ENCODE data around the gene DICER1.

DNA sequence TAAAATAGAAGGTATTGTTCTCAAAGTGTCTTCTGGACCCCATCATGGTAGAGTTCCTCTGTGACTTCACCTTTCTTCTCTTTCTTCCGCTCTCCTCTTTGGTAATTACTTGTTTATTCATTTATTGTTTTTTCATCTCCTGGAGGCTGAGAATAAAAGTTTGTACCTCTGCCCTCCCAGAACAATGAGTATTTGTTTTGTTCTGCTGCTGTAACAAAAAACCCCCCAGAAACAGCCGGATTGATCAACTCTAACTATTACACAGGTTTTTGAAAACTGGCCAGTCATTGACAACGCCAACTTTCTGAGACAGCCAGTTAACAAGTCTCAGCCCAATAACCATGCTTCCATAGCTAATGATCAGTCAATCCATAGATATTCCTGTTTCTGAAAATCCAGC, 8.2 kb upstream of the DICER1 start:
- TF ChIP-seq, protein P1, sequence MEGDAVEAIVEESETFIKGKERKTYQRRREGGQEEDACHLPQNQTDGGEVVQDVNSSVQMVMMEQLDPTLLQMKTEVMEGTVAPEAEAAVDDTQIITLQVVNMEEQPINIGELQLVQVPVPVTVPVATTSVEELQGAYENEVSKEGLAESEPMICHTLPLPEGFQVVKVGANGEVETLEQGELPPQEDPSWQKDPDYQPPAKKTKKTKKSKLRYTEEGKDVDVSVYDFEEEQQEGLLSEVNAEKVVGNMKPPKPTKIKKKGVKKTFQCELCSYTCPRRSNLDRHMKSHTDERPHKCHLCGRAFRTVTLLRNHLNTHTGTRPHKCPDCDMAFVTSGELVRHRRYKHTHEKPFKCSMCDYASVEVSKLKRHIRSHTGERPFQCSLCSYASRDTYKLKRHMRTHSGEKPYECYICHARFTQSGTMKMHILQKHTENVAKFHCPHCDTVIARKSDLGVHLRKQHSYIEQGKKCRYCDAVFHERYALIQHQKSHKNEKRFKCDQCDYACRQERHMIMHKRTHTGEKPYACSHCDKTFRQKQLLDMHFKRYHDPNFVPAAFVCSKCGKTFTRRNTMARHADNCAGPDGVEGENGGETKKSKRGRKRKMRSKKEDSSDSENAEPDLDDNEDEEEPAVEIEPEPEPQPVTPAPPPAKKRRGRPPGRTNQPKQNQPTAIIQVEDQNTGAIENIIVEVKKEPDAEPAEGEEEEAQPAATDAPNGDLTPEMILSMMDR (IDR thresholded peaks at IDR 0.05; ENCODE audit: insufficient read depth, low read depth, low read length), result no peak
- no peak for TF ChIP-seq EZH2 (IDR thresholded peaks at IDR 0.05; ENCODE audit: insufficient read depth, low read length)

All from astrocyte (in vitro differentiated cells and primary cell).